ENCODE measurements around the gene POLR2M.

Gene POLR2M

GRCh38 chr15:57741089-57741488, 34.6 kb downstream of the POLR2M start:
- no peak for DNase-seq

- DNase-seq, result no peak
Measured at GRCh38 chr15:57743424-57743823, 36.9 kb downstream of the POLR2M start.

- DNase-seq, result peak; percentile 24
Measured at GRCh38 chr15:57746786-57747185, 40.3 kb downstream of the POLR2M start.

GRCh38 chr15:57747206-57747896, 40.8 kb downstream of the POLR2M start:
- DNase-seq, result peak; percentile 24

- DNase-seq, result no peak
Measured at GRCh38 chr15:57751177-57751800, 44.8 kb downstream of the POLR2M start.

GRCh38 chr15:57752436-57752835, 45.9 kb downstream of the POLR2M start:
- no peak for DNase-seq

- DNase-seq, result no peak
Measured at GRCh38 chr15:57752840-57753239, 46.3 kb downstream of the POLR2M start.

GRCh38 chr15:57756466-57756865, 50.0 kb downstream of the POLR2M start:
- no peak for DNase-seq

- DNase-seq, result no peak
Measured at GRCh38 chr15:57758560-57758959, 52.0 kb downstream of the POLR2M start.

GRCh38 chr15:57761562-57761961, 55.0 kb downstream of the POLR2M start:
- no peak for DNase-seq

GRCh38 chr15:57762302-57762701, 55.8 kb downstream of the POLR2M start:
- DNase-seq, result no peak

GRCh38 chr15:57763176-57763964, 56.9 kb downstream of the POLR2M start:
- no peak for DNase-seq

Data from DMS79 treated with DMSO at 0.1 percent for 48 hours (cell line).